ENCODE data around the gene MAP7. TPM values are rescaled to one million over a fixed set of nuclear protein-coding genes. Genes with fewer than 3 reads are reported as not detected.

The MAP7 gene
- total RNA-seq, 3 donors from 2014 or later (not counting 1 experiment from before 2014, with no cell fraction given) = 0.14 to 0.68 (median 0.14) TPM

DNA sequence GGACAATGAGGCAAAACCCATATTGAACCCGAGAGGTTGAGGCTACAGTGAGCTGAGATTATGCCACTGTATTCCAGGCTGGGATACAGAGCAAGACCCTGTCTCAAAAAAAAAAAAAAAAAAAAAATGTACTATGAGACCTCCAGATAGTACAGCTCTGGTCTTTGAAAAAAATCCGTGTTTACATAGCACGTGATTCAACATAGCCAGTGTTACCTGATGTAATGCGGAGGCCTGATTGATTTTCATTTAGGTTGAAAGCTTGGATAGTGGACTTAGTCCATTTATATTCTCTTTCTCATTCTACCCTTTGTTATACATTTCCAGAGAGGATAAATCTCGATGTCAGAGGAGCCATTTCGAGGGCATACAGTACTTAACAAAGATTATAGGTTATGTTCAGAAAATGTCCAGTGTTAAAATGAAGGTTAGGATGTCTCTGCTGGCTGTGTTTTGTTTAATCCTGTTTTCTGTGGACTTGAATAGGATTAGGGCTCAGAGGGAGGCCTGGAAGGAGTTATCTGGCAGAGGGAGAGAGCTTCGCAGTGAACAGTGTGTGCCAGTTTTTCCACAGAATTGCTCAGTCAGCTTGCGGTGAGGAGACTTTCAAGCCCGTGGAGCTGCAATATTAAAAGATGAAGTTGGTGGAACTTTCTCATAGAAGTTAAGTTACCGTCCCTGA lies 226.7 kb downstream of the MAP7 start:
- ATAC-seq (no peak), DNase-seq (no peak)
- Mint-ChIP-seq H3K4me1 (no peaks in the 10 kb centered on the region), H3K4me3 (no peak overlapping the region), H3K36me3 (no peaks in the 10 kb centered on the region), H3K27ac (no peak overlapping the region), H3K9me3 (no peaks in the 10 kb centered on the region), H3K27me3 (ENCODE audit: low read depth in 2 of 2) (peaks cover 0 to 3% of the 10 kb centered on the region in 2 donors)
- no peak overlapping the region for H3K27ac ChIP-seq (ENCODE audit: low read length)
- no peak overlapping the region for H3K4me3 ChIP-seq (ENCODE audit: low read length)
- intact Hi-C loops (cut with micrococcal nuclease) = no loop called here
- TF ChIP-seq, protein P1, sequence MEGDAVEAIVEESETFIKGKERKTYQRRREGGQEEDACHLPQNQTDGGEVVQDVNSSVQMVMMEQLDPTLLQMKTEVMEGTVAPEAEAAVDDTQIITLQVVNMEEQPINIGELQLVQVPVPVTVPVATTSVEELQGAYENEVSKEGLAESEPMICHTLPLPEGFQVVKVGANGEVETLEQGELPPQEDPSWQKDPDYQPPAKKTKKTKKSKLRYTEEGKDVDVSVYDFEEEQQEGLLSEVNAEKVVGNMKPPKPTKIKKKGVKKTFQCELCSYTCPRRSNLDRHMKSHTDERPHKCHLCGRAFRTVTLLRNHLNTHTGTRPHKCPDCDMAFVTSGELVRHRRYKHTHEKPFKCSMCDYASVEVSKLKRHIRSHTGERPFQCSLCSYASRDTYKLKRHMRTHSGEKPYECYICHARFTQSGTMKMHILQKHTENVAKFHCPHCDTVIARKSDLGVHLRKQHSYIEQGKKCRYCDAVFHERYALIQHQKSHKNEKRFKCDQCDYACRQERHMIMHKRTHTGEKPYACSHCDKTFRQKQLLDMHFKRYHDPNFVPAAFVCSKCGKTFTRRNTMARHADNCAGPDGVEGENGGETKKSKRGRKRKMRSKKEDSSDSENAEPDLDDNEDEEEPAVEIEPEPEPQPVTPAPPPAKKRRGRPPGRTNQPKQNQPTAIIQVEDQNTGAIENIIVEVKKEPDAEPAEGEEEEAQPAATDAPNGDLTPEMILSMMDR (IDR thresholded peaks at IDR 0.05) = no peak
- no peaks in the 10 kb centered on the region for H3K9me3 ChIP-seq (ENCODE audit: control insufficient read depth, insufficient read depth, low read length)
- H3K4me1 ChIP-seq (ENCODE audit: control insufficient read depth, insufficient read depth, low read length) = no peaks in the 10 kb centered on the region
- no peaks in the 10 kb centered on the region for H3K36me3 ChIP-seq (ENCODE audit: control insufficient read depth, insufficient read depth, low read length)
- H3K27me3 ChIP-seq (ENCODE audit: control insufficient read depth, insufficient read depth, low read length) = no peaks in the 10 kb centered on the region
- WGBS (ENCODE audit: insufficient coverage) = 88% methylated on average over 10 of the region's 10 CpGs

DNA sequence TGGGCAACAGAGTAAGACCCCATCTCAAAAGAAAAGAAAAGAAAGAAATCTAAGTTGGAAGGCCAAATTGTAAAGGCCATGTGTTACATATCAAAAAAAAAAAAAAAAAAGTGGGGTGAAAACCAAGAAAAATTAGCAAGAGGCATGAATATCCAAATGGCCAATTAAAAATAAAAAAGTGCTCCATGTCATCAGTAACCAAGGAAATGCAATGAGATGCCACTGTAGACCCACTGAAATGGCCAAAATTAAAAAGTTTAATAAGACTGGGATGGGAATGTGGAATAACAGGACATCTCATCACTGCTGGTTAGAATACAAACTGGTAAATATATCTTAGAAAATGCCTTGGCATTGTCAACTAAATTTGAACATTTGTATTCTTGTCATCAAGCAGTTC lies 230.5 kb downstream of the MAP7 start:
- Mint-ChIP-seq H3K36me3 (no peaks in the 10 kb centered on the region), H3K4me3 (no peak overlapping the region), H3K4me1 (peaks cover 0 to 4% of the 10 kb centered on the region in 2 donors), H3K27ac (no peak overlapping the region), H3K27me3 (ENCODE audit: low read depth in 2 of 2) (peaks cover 0 to 3% of the 10 kb centered on the region in 2 donors), H3K9me3 (no peaks in the 10 kb centered on the region)
- Histone ChIP-seq H3K36me3 (ENCODE audit: control insufficient read depth, insufficient read depth, low read length) (no peaks in the 10 kb centered on the region), H3K4me3 (ENCODE audit: low read length) (no peak overlapping the region), H3K27ac (ENCODE audit: low read length) (no peak overlapping the region), H3K4me1 (ENCODE audit: control insufficient read depth, insufficient read depth, low read length) (no peaks in the 10 kb centered on the region), H3K27me3 (ENCODE audit: control insufficient read depth, insufficient read depth, low read length) (no peaks in the 10 kb centered on the region), H3K9me3 (ENCODE audit: control insufficient read depth, insufficient read depth, low read length) (no peaks in the 10 kb centered on the region)
- DNase-seq (no peak), ATAC-seq (no peak)
- TF ChIP-seq, protein P1 (IDR thresholded peaks at IDR 0.05) = no peak
- intact Hi-C loops (cut with micrococcal nuclease) = loop anchor here (5.0 to 10.0 kb wide), 2 partner anchors 287 to 645 kb away; no protein-coding TSS in a partner anchor

DNA sequence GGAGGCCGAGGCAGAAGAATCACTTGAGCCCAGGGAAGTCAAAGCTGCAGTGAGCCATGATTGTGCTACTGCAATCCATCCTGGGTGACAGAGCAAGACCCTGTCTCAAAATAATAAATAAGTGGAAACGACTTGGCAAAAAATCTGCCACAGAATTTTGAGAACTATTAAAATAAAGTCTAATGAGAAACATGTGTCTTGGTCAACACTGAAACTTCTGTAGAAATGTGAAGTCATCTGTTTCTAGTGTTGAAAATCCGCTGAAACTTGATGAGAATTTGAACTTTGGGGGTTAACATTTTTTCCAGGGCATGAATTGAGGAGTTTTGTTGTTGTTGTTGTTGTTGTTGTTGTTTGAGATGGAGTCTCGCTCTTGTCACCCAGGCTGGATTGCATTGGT lies 231.5 kb downstream of the MAP7 start:
- H3K27ac Mint-ChIP-seq = no peak overlapping the region
- intact Hi-C loops (cut with micrococcal nuclease) = loop anchor here (5.0 to 10.0 kb wide), 2 partner anchors 286 to 644 kb away; no protein-coding TSS in a partner anchor
- 85% methylated on average over 4 of the region's 4 CpGs for WGBS (ENCODE audit: insufficient coverage)
- no peaks in the 10 kb centered on the region for H3K27me3 ChIP-seq (ENCODE audit: control insufficient read depth, insufficient read depth, low read length)
- no peak overlapping the region for H3K4me3 Mint-ChIP-seq
- no peaks in the 10 kb centered on the region for H3K9me3 ChIP-seq (ENCODE audit: control insufficient read depth, insufficient read depth, low read length)
- H3K27me3 Mint-ChIP-seq (ENCODE audit: low read depth in 2 of 2) = peaks cover 0 to under 1% of the 10 kb centered on the region in 2 donors
- TF ChIP-seq, protein P1 (IDR thresholded peaks at IDR 0.05) = no peak
- DNase-seq = no peak
- no peak overlapping the region for H3K27ac ChIP-seq (ENCODE audit: low read length)
- peaks cover 0 to 4% of the 10 kb centered on the region in 2 donors for H3K4me1 Mint-ChIP-seq
- no peaks in the 10 kb centered on the region for H3K9me3 Mint-ChIP-seq
- H3K4me3 ChIP-seq (ENCODE audit: low read length) = no peak overlapping the region
- no peaks in the 10 kb centered on the region for H3K36me3 Mint-ChIP-seq
- no peak for ATAC-seq
- no peaks in the 10 kb centered on the region for H3K4me1 ChIP-seq (ENCODE audit: control insufficient read depth, insufficient read depth, low read length)
- H3K36me3 ChIP-seq (ENCODE audit: control insufficient read depth, insufficient read depth, low read length) = no peaks in the 10 kb centered on the region

DNA sequence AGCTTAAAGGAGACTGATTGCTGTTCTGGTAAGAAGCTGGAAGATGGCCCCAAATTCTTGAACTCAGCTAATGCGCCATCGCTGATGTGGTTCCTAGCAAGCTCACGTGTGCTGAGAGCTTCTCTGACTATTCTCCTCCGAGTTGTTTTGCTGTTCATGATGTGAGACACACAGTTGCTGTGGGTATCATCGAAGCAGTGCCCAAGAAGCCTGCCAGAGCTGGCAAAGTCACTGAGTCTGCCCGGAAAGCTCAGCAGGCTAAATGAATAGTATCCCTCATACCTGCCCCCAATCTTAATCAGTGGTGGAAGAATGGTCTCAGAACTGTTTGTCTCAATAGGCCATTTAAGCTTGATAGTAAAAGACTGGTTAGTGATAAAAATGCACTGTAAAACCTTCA lies 232.3 kb downstream of the MAP7 start:
- peaks cover 0 to 4% of the 10 kb centered on the region in 2 donors for H3K4me1 Mint-ChIP-seq

More for the DNA sequence above, 232.3 kb downstream of the MAP7 start:
- H3K36me3 ChIP-seq (ENCODE audit: control insufficient read depth, insufficient read depth, low read length) = no peaks in the 10 kb centered on the region
- Mint-ChIP-seq H3K27me3 (ENCODE audit: low read depth in 2 of 2) (no peaks in the 10 kb centered on the region), H3K4me3 (no peak overlapping the region), H3K9me3 (no peaks in the 10 kb centered on the region), H3K27ac (no peak overlapping the region), H3K36me3 (no peaks in the 10 kb centered on the region)
- TF ChIP-seq, protein P1 (IDR thresholded peaks at IDR 0.05) = no peak
- no peaks in the 10 kb centered on the region for H3K4me1 ChIP-seq (ENCODE audit: control insufficient read depth, insufficient read depth, low read length)
- 86% methylated on average over 5 of the region's 6 CpGs for WGBS (ENCODE audit: insufficient coverage)
- no peaks in the 10 kb centered on the region for H3K9me3 ChIP-seq (ENCODE audit: control insufficient read depth, insufficient read depth, low read length)
- ATAC-seq (no peak), DNase-seq (no peak)
- no peak overlapping the region for H3K4me3 ChIP-seq (ENCODE audit: low read length)
- H3K27me3 ChIP-seq (ENCODE audit: control insufficient read depth, insufficient read depth, low read length) = peaks cover 2% of the 10 kb centered on the region
- H3K27ac ChIP-seq (ENCODE audit: low read length) = no peak overlapping the region
- intact Hi-C loops (cut with micrococcal nuclease) = loop anchor here (1.0 to 10.0 kb wide), 6 partner anchors 29 to 866 kb away; partner anchors contain the start of genes BCLAF1 and MTFR2

All from natural killer cell (primary cell).